GM12878 (cell line): Measurements from ENCODE around the gene LRIT1. TPM values are rescaled to one million over a fixed set of nuclear protein-coding genes. Genes with fewer than 3 reads are reported as not detected.

Source experiments
- ATAC-seq: fragments of 200-7000 bp; cut with Tn5 transposase; 3 replicates; pipeline ENCODE4 v1.9.1; 2020; ENCODE audit warnings: mild to moderate bottlenecking, moderate library complexity
- BruUV-seq: library from RNA; stranded (reverse); fragments of 400-500 nt; replicated peaks from 2 replicates; lab custom pipeline; 2021; lab: Mats Ljungman, UMichigan
- CTCF ChIA-PET: fragments of 300-600 bp; sonication (Branson Sonifier 250); formaldehyde crosslinking; extraction: SDS; loops from one replicate; lab custom pipeline; 2021; ENCODE audit warnings: inconsistent platforms; lab: Yijun Ruan, JAX
- POLR2A ChIA-PET: fragments of 350-600 bp; formaldehyde crosslinking; extraction: SDS; loops from one replicate; lab custom pipeline; 2021; ENCODE audit warnings: inconsistent platforms; lab: Charles Lee
- RAD21 ChIA-PET: fragments of 300-600 bp; sonication (Branson Sonifier 250); formaldehyde crosslinking; loops from one replicate; lab custom pipeline; 2023; ENCODE audit warnings: antibody characterized with exemption; ENCODE audit not compliant: unreplicated experiment; lab: Charles Lee
- SMC1A ChIA-PET: fragments of 300-600 bp; sonication (Branson Sonifier 250); formaldehyde crosslinking; loops from one replicate; lab custom pipeline; 2023; ENCODE audit not compliant: unreplicated experiment, uncharacterized antibody; lab: Charles Lee
- DNase-seq: peaks from one replicate; pipeline ENCODE4 v3.0.0-alpha.2; 2011; ENCODE audit warnings: low read depth, low spot score
- FAIRE-seq: peaks from 3 replicates; lab custom pipeline; 2011; peaks lifted over from hg19 to GRCh38; lab: Jason Lieb, UNC
- H2AFZ ChIP-seq: 2 replicates; pipeline ENCODE4 v1.6.0; 2011; ENCODE audit warnings: low read depth, low read length, control low read depth; ENCODE audit not compliant: control insufficient read depth
- H3K27ac ChIP-seq: 2 replicates; pipeline ENCODE4 v1.5.1; 2011; ENCODE audit warnings: control low read depth; ENCODE audit not compliant: control insufficient read depth, insufficient read depth
- H3K27me3 ChIP-seq, 2 experiments: replicated peaks in 1 of 2; 2 replicates each; pipeline versions ENCODE4 v1.6.0 to v1.6.1; 2011; ENCODE audit warnings: low read length in 1 of 2; ENCODE audit not compliant: control insufficient read depth in 2 of 2, insufficient read depth in 2 of 2
- H3K36me3 ChIP-seq, 2 experiments: 2 replicates each; pipeline ENCODE4 v1.5.1; 2011; ENCODE audit warnings: low read length in 1 of 2; ENCODE audit not compliant: control insufficient read depth in 2 of 2, insufficient read depth in 2 of 2
- H3K4me1 ChIP-seq: 2 replicates; pipeline ENCODE4 v1.6.1; 2011; ENCODE audit warnings: mild to moderate bottlenecking, low read length, moderate library complexity, mixed read lengths; ENCODE audit not compliant: control insufficient read depth, insufficient read depth
- H3K4me2 ChIP-seq: 2 replicates; pipeline ENCODE4 v1.6.0; 2011; ENCODE audit warnings: control low read depth; ENCODE audit not compliant: control insufficient read depth, insufficient read depth
- H3K4me3 ChIP-seq: fragments of 200-600 bp; sonication (generic); 2 replicates; pipeline ENCODE4 v1.5.1; 2016
- H3K79me2 ChIP-seq: 2 replicates; pipeline ENCODE4 v1.6.0; 2011; ENCODE audit warnings: low read length; ENCODE audit not compliant: control insufficient read depth, insufficient read depth
- H3K9ac ChIP-seq: 2 replicates; pipeline ENCODE4 v1.8.0; 2011; ENCODE audit warnings: low read length, control low read depth, mixed read lengths; ENCODE audit not compliant: control insufficient read depth, insufficient read depth
- H3K9me3 ChIP-seq: replicated peaks from 3 replicates; pipeline ENCODE4 v1.5.1; 2011; ENCODE audit warnings: mild to moderate bottlenecking, low read length; ENCODE audit not compliant: control insufficient read depth, insufficient read depth
- H4K20me1 ChIP-seq: 2 replicates; pipeline ENCODE4 v1.6.0; 2011; ENCODE audit not compliant: control insufficient read depth, insufficient read depth
- NFXL1 ChIP-seq: fragments of 450-650 bp; IDR thresholded peaks from 2 replicates; pipeline ENCODE4 v1.6.1; 2017; ENCODE audit warnings: antibody characterized with exemption, mild to moderate bottlenecking, borderline replicate concordance
- NR2F1 ChIP-seq: fragments of 450-650 bp; conservative IDR thresholded peaks from 2 replicates; pipeline ENCODE4 v1.6.1; 2017; ENCODE audit warnings: mild to moderate bottlenecking
- PAX5 ChIP-seq: IDR thresholded peaks from 2 replicates; pipeline ENCODE4 v1.6.1; 2011; ENCODE audit warnings: low read depth, low read length, borderline replicate concordance
- POU2F2 ChIP-seq: IDR thresholded peaks from 3 replicates; pipeline ENCODE4 v1.6.1; 2011; ENCODE audit warnings: low read depth, mild to moderate bottlenecking, low read length, borderline replicate concordance
- ZNF217 ChIP-seq: fragments of 450-650 bp; IDR thresholded peaks from 2 replicates; pipeline ENCODE4 v1.6.1; 2017; ENCODE audit warnings: antibody characterized with exemption, mild to moderate bottlenecking
- WGBS: methylation state at CpG from one replicate; pipeline ENCODE4 v1.1.6; 2016; ENCODE audit warnings: low lambda C conversion rate; ENCODE audit not compliant: insufficient replicate concordance, insufficient coverage; ENCODE audit errors: missing lambda C conversion rate; 5-methylcytosine and 5-hydroxymethylcytosine counted together
- in situ Hi-C: fragments of 300-500 bp; cut with MboI; formaldehyde crosslinking; loops from 9 replicates; pipeline ENCODE4 v1.14.3; 2018; ENCODE audit warnings: mixed read lengths
- intact Hi-C: fragments of 100-400 bp; cut with micrococcal nuclease; formaldehyde crosslinking; loops from one replicate; pipeline ENCODE4 v1.14.2; 2022; ENCODE audit not compliant: unreplicated experiment
- polyA plus RNA-seq, 11 experiments: library from polyadenylated mRNA; depleted of rRNA in 4 of 11; unstranded in 6 of 11; stranded (reverse) in 5 of 11; fragments of >200 nt; fragmentation: Nextera tagmentation in 4 of 11; fragmentation: Illumina TruSeq in 1 of 11; extraction: Ambion mirVana in 4 of 11; extraction: Trizol in 1 of 11; gene quantifications; 1 replicate in 1 of 11; 2 replicates in 10 of 11; pipeline versions ENCODE4 v1.2.1 to v1.2.3, GENCODE V29; 2011 to 2016; ENCODE audit warnings: inconsistent platforms in 2 of 11, missing spikeins in 2 of 11, low read depth in 1 of 11
- total RNA-seq, 4 experiments: library from RNA; depleted of rRNA in 3 of 4; stranded (reverse); fragments of >200 nt in 3 of 4; fragmentation: Illumina TruSeq in 1 of 4; extraction: Trizol in 1 of 4; gene quantifications; 2 replicates each; pipeline versions ENCODE4 v1.2.1 to v1.2.3, GENCODE V29; 2013 to 2021
- TF ChIP-seq, protein P1 (sequence below): fragments of 450-650 bp; IDR thresholded peaks from 2 replicates; pipeline ENCODE4 v1.6.1; 2018; ENCODE audit warnings: mild to moderate bottlenecking, low read depth, moderate library complexity; ENCODE audit not compliant: partially characterized antibody
- TF ChIP-seq, protein P2 (sequence below): IDR thresholded peaks from 2 replicates; pipeline ENCODE4 v1.6.1; 2012; ENCODE audit warnings: low read length, inconsistent platforms
- TF ChIP-seq, protein P3 (sequence below): fragments of 450-650 bp; IDR thresholded peaks from 2 replicates; pipeline ENCODE4 v1.6.1; 2016; ENCODE audit warnings: mild to moderate bottlenecking, moderate library complexity, borderline replicate concordance
- TF ChIP-seq, protein P4 (sequence below): fragments of 150-350 bp; IDR thresholded peaks from 2 replicates; pipeline ENCODE4 v1.6.1; 2016; ENCODE audit warnings: low read depth, low read length

Gene LRIT1
- total and polyA plus RNA-seq, 10 of the 15 experiments (the other 5 are each of a cell fraction or from before 2014, with no cell fraction given), result not detected

DNA sequence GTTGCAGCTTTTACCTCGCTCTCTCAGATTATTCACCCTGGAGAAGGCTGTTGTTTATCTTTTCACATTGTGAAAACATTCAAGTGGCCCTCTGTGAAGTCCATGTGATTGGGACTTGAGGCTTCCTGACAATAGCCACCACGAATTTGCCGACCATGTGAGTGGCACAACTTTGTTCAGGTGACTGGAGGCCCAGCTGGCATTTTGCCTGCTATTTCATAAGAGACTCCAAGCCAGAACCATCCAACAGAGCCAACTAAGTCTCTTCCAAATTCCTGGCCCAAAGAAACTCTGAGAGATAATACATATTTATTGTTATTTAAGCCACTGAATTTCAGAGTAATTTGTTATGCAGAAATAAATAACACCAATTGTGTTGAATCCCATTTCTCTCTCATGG lies 48.9 kb upstream of the LRIT1 start:
- H3K27me3 ChIP-seq, result no peaks in the 10 kb centered on the region; a peak in 1 of 4 replicates
- ChIA-PET POLR2A (no interaction called here), CTCF (no interaction called here), SMC1A (interaction anchor here (1.0 kb wide), 1 partner anchor 85 kb away, joined by 4 read pairs; no protein-coding TSS in a partner anchor), RAD21 (no interaction called here)
- H3K9me3 ChIP-seq, result no peaks in the 10 kb centered on the region
- no peak overlapping the region for H3K27ac ChIP-seq
- H4K20me1 ChIP-seq, result no peaks in the 10 kb centered on the region
- H3K9ac ChIP-seq, result no peak overlapping the region
- H3K36me3 ChIP-seq, result no peaks in the 10 kb centered on the region
- no peak overlapping the region for H3K4me3 ChIP-seq
- H3K4me2 ChIP-seq, result no peak overlapping the region
- 4% methylated on average over 3 of the region's 3 CpGs for WGBS
- BruUV-seq, result no TSS peak
- FAIRE-seq (no peak), ATAC-seq (no peak), DNase-seq (no peak)
- H3K4me1 ChIP-seq, result peaks cover 12% of the 10 kb centered on the region
- in situ Hi-C loops, result no loop called here
- intact Hi-C loops, result no loop called here
- no peak overlapping the region for H2AFZ ChIP-seq
- H3K79me2 ChIP-seq, result no peaks in the 10 kb centered on the region
- TF ChIP-seq, protein P1, sequence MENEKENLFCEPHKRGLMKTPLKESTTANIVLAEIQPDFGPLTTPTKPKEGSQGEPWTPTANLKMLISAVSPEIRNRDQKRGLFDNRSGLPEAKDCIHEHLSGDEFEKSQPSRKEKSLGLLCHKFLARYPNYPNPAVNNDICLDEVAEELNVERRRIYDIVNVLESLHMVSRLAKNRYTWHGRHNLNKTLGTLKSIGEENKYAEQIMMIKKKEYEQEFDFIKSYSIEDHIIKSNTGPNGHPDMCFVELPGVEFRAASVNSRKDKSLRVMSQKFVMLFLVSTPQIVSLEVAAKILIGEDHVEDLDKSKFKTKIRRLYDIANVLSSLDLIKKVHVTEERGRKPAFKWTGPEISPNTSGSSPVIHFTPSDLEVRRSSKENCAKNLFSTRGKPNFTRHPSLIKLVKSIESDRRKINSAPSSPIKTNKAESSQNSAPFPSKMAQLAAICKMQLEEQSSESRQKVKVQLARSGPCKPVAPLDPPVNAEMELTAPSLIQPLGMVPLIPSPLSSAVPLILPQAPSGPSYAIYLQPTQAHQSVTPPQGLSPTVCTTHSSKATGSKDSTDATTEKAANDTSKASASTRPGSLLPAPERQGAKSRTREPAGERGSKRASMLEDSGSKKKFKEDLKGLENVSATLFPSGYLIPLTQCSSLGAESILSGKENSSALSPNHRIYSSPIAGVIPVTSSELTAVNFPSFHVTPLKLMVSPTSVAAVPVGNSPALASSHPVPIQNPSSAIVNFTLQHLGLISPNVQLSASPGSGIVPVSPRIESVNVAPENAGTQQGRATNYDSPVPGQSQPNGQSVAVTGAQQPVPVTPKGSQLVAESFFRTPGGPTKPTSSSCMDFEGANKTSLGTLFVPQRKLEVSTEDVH, result no peak
- TF ChIP-seq, protein P2, sequence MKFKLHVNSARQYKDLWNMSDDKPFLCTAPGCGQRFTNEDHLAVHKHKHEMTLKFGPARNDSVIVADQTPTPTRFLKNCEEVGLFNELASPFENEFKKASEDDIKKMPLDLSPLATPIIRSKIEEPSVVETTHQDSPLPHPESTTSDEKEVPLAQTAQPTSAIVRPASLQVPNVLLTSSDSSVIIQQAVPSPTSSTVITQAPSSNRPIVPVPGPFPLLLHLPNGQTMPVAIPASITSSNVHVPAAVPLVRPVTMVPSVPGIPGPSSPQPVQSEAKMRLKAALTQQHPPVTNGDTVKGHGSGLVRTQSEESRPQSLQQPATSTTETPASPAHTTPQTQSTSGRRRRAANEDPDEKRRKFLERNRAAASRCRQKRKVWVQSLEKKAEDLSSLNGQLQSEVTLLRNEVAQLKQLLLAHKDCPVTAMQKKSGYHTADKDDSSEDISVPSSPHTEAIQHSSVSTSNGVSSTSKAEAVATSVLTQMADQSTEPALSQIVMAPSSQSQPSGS, result no peak
- no peak for TF ChIP-seq PAX5
- no peak for TF ChIP-seq POU2F2
- TF ChIP-seq, protein P3, sequence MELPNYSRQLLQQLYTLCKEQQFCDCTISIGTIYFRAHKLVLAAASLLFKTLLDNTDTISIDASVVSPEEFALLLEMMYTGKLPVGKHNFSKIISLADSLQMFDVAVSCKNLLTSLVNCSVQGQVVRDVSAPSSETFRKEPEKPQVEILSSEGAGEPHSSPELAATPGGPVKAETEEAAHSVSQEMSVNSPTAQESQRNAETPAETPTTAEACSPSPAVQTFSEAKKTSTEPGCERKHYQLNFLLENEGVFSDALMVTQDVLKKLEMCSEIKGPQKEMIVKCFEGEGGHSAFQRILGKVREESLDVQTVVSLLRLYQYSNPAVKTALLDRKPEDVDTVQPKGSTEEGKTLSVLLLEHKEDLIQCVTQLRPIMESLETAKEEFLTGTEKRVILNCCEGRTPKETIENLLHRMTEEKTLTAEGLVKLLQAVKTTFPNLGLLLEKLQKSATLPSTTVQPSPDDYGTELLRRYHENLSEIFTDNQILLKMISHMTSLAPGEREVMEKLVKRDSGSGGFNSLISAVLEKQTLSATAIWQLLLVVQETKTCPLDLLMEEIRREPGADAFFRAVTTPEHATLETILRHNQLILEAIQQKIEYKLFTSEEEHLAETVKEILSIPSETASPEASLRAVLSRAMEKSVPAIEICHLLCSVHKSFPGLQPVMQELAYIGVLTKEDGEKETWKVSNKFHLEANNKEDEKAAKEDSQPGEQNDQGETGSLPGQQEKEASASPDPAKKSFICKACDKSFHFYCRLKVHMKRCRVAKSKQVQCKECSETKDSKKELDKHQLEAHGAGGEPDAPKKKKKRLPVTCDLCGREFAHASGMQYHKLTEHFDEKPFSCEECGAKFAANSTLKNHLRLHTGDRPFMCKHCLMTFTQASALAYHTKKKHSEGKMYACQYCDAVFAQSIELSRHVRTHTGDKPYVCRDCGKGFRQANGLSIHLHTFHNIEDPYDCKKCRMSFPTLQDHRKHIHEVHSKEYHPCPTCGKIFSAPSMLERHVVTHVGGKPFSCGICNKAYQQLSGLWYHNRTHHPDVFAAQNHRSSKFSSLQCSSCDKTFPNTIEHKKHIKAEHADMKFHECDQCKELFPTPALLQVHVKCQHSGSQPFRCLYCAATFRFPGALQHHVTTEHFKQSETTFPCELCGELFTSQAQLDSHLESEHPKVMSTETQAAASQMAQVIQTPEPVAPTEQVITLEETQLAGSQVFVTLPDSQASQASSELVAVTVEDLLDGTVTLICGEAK, result no peak
- TF ChIP-seq NFXL1, result no peak
- TF ChIP-seq, protein P4, sequence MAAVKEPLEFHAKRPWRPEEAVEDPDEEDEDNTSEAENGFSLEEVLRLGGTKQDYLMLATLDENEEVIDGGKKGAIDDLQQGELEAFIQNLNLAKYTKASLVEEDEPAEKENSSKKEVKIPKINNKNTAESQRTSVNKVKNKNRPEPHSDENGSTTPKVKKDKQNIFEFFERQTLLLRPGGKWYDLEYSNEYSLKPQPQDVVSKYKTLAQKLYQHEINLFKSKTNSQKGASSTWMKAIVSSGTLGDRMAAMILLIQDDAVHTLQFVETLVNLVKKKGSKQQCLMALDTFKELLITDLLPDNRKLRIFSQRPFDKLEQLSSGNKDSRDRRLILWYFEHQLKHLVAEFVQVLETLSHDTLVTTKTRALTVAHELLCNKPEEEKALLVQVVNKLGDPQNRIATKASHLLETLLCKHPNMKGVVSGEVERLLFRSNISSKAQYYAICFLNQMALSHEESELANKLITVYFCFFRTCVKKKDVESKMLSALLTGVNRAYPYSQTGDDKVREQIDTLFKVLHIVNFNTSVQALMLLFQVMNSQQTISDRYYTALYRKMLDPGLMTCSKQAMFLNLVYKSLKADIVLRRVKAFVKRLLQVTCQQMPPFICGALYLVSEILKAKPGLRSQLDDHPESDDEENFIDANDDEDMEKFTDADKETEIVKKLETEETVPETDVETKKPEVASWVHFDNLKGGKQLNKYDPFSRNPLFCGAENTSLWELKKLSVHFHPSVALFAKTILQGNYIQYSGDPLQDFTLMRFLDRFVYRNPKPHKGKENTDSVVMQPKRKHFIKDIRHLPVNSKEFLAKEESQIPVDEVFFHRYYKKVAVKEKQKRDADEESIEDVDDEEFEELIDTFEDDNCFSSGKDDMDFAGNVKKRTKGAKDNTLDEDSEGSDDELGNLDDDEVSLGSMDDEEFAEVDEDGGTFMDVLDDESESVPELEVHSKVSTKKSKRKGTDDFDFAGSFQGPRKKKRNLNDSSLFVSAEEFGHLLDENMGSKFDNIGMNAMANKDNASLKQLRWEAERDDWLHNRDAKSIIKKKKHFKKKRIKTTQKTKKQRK, result no peak
- no peak for TF ChIP-seq ZNF217
- TF ChIP-seq NR2F1, result no peak
